IMR-90 (cell line): Measurements from ENCODE around the gene USP47. TPM values are rescaled to one million over a fixed set of nuclear protein-coding genes. Genes with fewer than 3 reads are reported as not detected.

Source experiments
- USF2 ChIP-seq: fragments of 150-350 bp; IDR thresholded peaks from 2 replicates; pipeline ENCODE4 v1.6.1; 2017; ENCODE audit warnings: mild to moderate bottlenecking, antibody characterized with exemption, low read length, low read depth
- polyA plus RNA-seq, 3 experiments: library from polyadenylated mRNA; depleted of rRNA; stranded (reverse); fragments of >200 nt; gene quantifications; 2 replicates each; pipeline ENCODE4 v1.2.3, GENCODE V29; 2012; ENCODE audit warnings: low replicate concordance in 1 of 3
- total RNA-seq: library from RNA; depleted of rRNA; stranded (reverse); fragments of >200 nt; gene quantifications from 2 replicates; pipeline ENCODE4 v1.2.3, GENCODE V29; 2012

USP47 gene
- total and polyA plus RNA-seq, 2 of the 4 experiments (the other 2 are of a cell fraction): 15.0 to 110 TPM

- no peak for TF ChIP-seq USF2
Observed at GRCh38 chr11:11989774-11990744, 148.3 kb downstream of the USP47 start (continued).
